ENCODE data around the gene BCR.

GRCh38 chr22:23218053-23218866, 38.0 kb downstream of the BCR start:
- no peak for TF ChIP-seq CTCF (IDR thresholded peaks at IDR 0.05; ENCODE audit: poor library complexity)
- TF ChIP-seq EZH2 (IDR thresholded peaks at IDR 0.05; ENCODE audit: borderline replicate concordance) = no peak
- no peak for TF ChIP-seq EZH2phosphoT487 (IDR thresholded peaks at IDR 0.05; ENCODE audit: low read depth, severe bottlenecking, unreplicated experiment)

Measured in hepatocyte (in vitro differentiated cells).